GM12873 (cell line): ENCODE results near the gene DNAJA1.

Experiments used
- CTCF ChIP-seq: IDR thresholded peaks from 2 replicates; pipeline ENCODE4 v1.5.1; 2012; ENCODE audit warnings: low read depth, mild to moderate bottlenecking, moderate library complexity, low read length, control low read depth; ENCODE audit not compliant: insufficient read depth; ENCODE audit errors: missing control alignments

The DNAJA1 gene

GRCh38 chr9:33032865-33033264, 7.8 kb downstream of the DNAJA1 start:
- no peak for TF ChIP-seq CTCF

GRCh38 chr9:33040792-33041431, 15.8 kb downstream of the DNAJA1 start:
- no peak for TF ChIP-seq CTCF

DNA sequence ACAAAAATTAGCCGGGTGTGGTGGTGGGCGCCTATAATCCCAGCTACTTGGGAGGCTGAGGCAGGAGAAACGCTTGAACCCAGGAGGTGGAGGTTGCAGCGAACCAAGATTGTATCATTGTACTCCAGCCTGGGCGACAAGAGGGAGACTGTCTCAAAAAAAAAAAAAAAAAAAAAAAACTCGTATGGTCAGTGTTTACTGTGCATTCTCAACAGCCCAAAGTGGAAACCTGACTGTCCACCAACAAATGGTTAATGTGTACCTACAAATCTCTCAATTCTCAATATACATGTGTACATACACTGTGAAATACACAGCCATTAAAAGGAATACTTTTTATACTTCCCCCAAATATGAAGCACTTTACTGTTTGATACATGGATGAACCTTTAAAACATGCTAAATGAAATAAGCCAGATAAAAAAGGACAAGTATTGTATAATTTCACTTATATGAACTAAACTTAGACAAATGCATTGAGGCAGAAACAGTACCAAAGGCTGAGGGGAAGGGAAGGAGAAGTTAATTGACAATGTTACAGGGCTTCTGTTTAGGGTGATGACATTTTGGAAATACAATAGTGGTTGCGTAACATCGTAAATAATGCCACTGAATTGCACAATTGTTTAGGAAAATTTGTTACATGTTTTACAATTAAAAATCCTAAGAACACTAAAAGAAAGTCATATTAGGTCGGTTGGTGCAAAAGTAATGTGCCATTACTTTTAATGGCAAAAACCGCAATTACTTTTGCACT, 16.5 kb downstream of the DNAJA1 start:
- TF ChIP-seq CTCF: no peak

GRCh38 chr9:33042473-33042872, 17.4 kb downstream of the DNAJA1 start:
- no peak for TF ChIP-seq CTCF

DNA sequence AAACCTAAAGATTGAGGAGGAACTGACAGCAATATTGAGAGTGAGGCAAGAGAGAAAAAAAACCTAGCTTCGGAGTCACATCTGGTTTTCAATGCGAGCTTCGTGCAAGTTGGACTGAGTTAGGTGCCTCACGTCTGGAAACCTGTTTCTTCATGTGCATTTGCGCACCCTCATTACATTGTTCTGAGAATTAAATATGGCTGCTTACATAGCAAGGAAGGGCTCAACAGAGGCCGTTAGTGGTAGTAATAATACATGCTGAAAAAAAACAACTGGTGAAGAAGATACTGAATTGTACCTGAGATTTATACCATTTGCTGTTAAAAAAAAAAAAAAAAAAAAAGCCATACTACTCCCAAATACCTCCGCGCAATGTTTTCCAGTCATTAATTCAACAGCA, 18.6 kb downstream of the DNAJA1 start:
- no peak for TF ChIP-seq CTCF

DNA sequence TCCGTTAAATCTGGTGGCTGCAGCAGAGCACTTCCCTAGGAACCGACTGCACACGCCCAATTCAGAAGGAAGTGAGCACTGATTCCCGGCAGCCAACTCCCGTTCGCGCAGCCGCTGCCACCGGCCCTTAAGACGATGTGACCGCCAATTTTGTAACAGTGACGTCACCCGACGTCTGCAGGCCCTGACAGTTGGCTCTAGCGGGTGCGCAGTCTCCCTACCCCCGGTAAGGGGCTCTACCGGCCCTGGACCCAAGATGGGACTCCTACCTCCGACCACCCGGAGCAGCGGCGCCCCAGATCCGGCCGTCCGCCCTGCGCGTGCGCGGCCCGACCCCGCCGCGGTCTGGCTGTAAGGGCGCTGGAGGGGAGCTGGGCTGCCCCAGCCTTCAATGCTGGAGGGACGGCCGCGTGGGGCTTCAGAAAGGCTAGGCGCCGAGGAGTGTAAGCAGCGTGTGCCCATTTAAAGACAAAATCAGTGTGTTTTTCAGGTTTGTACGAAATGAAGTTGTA, 19.1 kb downstream of the DNAJA1 start:
- no peak for TF ChIP-seq CTCF

- no peak for TF ChIP-seq CTCF
Observed at GRCh38 chr9:33044677-33045282, 19.7 kb downstream of the DNAJA1 start.
